ENCODE data around the gene PAK6.

DNA sequence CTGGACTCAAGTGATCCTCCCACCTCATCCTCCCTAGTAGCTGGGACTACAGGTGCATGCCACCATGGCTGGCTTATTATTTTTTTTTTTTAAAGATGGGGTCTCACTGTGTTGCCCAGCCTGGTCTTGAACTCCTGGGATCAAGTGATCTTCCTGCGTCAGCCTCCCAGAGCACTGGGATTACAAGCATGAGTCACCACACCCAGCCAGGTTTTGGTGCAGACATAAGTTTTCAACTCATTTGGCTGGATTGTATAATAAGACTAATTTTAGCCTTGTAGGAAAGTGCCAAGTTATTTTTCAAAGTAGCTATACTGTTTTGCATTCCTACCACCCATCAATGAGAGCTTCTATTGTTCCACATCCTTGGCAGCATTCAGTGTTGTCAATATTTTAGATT is 45.9 kb upstream of the PAK6 start:
- TF ChIP-seq, protein P1, sequence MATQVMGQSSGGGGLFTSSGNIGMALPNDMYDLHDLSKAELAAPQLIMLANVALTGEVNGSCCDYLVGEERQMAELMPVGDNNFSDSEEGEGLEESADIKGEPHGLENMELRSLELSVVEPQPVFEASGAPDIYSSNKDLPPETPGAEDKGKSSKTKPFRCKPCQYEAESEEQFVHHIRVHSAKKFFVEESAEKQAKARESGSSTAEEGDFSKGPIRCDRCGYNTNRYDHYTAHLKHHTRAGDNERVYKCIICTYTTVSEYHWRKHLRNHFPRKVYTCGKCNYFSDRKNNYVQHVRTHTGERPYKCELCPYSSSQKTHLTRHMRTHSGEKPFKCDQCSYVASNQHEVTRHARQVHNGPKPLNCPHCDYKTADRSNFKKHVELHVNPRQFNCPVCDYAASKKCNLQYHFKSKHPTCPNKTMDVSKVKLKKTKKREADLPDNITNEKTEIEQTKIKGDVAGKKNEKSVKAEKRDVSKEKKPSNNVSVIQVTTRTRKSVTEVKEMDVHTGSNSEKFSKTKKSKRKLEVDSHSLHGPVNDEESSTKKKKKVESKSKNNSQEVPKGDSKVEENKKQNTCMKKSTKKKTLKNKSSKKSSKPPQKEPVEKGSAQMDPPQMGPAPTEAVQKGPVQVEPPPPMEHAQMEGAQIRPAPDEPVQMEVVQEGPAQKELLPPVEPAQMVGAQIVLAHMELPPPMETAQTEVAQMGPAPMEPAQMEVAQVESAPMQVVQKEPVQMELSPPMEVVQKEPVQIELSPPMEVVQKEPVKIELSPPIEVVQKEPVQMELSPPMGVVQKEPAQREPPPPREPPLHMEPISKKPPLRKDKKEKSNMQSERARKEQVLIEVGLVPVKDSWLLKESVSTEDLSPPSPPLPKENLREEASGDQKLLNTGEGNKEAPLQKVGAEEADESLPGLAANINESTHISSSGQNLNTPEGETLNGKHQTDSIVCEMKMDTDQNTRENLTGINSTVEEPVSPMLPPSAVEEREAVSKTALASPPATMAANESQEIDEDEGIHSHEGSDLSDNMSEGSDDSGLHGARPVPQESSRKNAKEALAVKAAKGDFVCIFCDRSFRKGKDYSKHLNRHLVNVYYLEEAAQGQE (IDR thresholded peaks at IDR 0.05; ENCODE audit: borderline replicate concordance), result no peak
- TF ChIP-seq EZH2 (IDR thresholded peaks at IDR 0.05; ENCODE audit: borderline replicate concordance, insufficient read depth, low read length, poor library complexity, severe bottlenecking), result no peak

Measured in neural cell (in vitro differentiated cells).